DMS114 treated with DMSO at 0.1 percent for 48 hours (cell line): Measurements from ENCODE around the gene TNFRSF19.

Source experiments
- DNase-seq: peaks from one replicate; lab custom pipeline; 2025; ENCODE audit not compliant: unreplicated experiment; lab: John Stamatoyannopoulos, UW

TNFRSF19 gene

GRCh38 chr13:23714672-23715071 lies 144.5 kb downstream of the TNFRSF19 start:
- DNase-seq: no peak

GRCh38 chr13:23715092-23715761 lies 145.0 kb downstream of the TNFRSF19 start:
- DNase-seq: no peak

- no peak for DNase-seq
Observed at GRCh38 chr13:23715762-23716235, 145.6 kb downstream of the TNFRSF19 start.

- no peak for DNase-seq
Observed at GRCh38 chr13:23716401-23716800, 146.2 kb downstream of the TNFRSF19 start.

- no peak for DNase-seq
Observed at GRCh38 chr13:23718996-23719395, 148.8 kb downstream of the TNFRSF19 start.

GRCh38 chr13:23722726-23723453 lies 152.7 kb downstream of the TNFRSF19 start:
- DNase-seq: no peak

GRCh38 chr13:23723471-23723870 lies 153.3 kb downstream of the TNFRSF19 start:
- no peak for DNase-seq

- DNase-seq: no peak
Observed at GRCh38 chr13:23724196-23724970, 154.2 kb downstream of the TNFRSF19 start.
